Measurements from ENCODE around the gene DLX5.

DLX5 gene

GRCh38 chr7:97018126-97018601 is 6.5 kb downstream of the DLX5 start:
- DNase-seq, result no peak

- no peak for DNase-seq
Observed at GRCh38 chr7:97017192-97018125, 7.2 kb downstream of the DLX5 start.

GRCh38 chr7:97016381-97017191 is 8.0 kb downstream of the DLX5 start:
- peak; percentile 61 to 76 for DNase-seq

- DNase-seq, result no peak
Observed at GRCh38 chr7:97015756-97016380, 8.8 kb downstream of the DLX5 start.

- no peak for DNase-seq
Observed at GRCh38 chr7:97015279-97015678, 9.4 kb downstream of the DLX5 start.

GRCh38 chr7:97014145-97014750 is 10.4 kb downstream of the DLX5 start:
- DNase-seq, result no peak

- DNase-seq, result no peak
Observed at GRCh38 chr7:97013845-97014134, 10.8 kb downstream of the DLX5 start.

- no peak for DNase-seq
Observed at GRCh38 chr7:97013134-97013844, 11.3 kb downstream of the DLX5 start.

GRCh38 chr7:97012365-97013133 is 12.1 kb downstream of the DLX5 start:
- DNase-seq, result no peak

GRCh38 chr7:97011536-97012364 is 12.9 kb downstream of the DLX5 start:
- DNase-seq, result no peak

GRCh38 chr7:97011104-97011503 is 13.5 kb downstream of the DLX5 start:
- no peak for DNase-seq

GRCh38 chr7:97009753-97010732 is 14.6 kb downstream of the DLX5 start:
- no peak for DNase-seq

GRCh38 chr7:97008275-97008917 is 16.2 kb downstream of the DLX5 start:
- DNase-seq, result no peak

GRCh38 chr7:97007583-97007861 is 17.1 kb downstream of the DLX5 start:
- DNase-seq, result no peak

GRCh38 chr7:97006816-97007582 is 17.6 kb downstream of the DLX5 start:
- DNase-seq, result no peak

GRCh38 chr7:97006055-97006815 is 18.4 kb downstream of the DLX5 start:
- DNase-seq, result peak in 1 of 2 experiments; percentile 54
